Measurements from ENCODE around the gene DLGAP1. TPM values are rescaled to one million over a fixed set of nuclear protein-coding genes. Genes with fewer than 3 reads are reported as not detected.

The DLGAP1 gene
- total and polyA plus RNA-seq, 2 donors (not counting 1 experiment from before 2014, with no cell fraction given): 0.07 to 0.61 TPM

DNA sequence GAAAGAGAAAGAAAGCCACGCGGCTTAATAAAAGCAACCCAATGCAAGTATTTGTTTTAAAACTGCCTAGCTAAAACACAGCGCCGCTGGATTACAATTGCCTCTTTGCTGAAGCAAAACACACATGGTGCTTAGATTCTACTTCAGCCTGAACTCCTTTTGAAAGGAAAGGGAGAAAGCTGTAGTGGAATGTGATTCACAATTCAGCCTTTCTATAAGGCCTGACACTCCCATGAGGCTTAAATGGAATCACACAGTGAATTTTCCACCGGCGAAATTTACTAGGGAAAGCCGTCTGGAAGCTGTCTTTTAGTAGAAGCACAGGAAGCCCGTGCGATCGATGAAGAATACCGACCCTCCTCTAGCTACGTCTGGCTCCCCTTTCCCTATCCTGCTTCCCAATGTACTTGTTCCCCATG lies 348.0 kb downstream of the DLGAP1 start:
- no peaks in the 10 kb centered on the region for H3K9me3 Mint-ChIP-seq (ENCODE audit: insufficient read depth)

GRCh38 chr18:4106407-4107033 lies 348.6 kb downstream of the DLGAP1 start:
- no peaks in the 10 kb centered on the region for H3K9me3 ChIP-seq (ENCODE audit: control extremely low read depth in 1 of 3, control insufficient read depth in 2 of 3, insufficient read depth in 1 of 3, low read length in 2 of 3)
- H2AFZ ChIP-seq (ENCODE audit: insufficient read depth, low read depth, low read length, poor library complexity, severe bottlenecking): no peak overlapping the region
- CTCF ChIA-PET: interaction anchor here (1.1 to 2.3 kb wide), 3 partner anchors 8 to 951 kb away, joined by 3 to 8 read pairs (median 6); no protein-coding TSS in a partner anchor
- no peaks in the 10 kb centered on the region for H3K4me1 ChIP-seq (ENCODE audit: control insufficient read depth in 2 of 2, insufficient read depth in 2 of 2, low read length in 2 of 2)
- no peaks in the 10 kb centered on the region for H3K36me3 ChIP-seq (replicated peaks in 1 of 2; ENCODE audit: control extremely low read depth in 1 of 2, control insufficient read depth in 1 of 2, extremely low read depth in 1 of 2, insufficient read depth in 2 of 2, low read length in 1 of 2)
- H3K4me3 ChIP-seq (ENCODE audit: control extremely low read depth in 1 of 5, extremely low read depth in 1 of 5, insufficient read depth in 1 of 5, low read depth in 2 of 5, low read length in 4 of 5): no peak overlapping the region
- no peak overlapping the region for H3K4me2 ChIP-seq (replicated peaks; ENCODE audit: low read depth, low read length, poor library complexity, severe bottlenecking)
- no peaks in the 10 kb centered on the region for H3K27me3 ChIP-seq (replicated peaks in 1 of 4; ENCODE audit: control extremely low read depth in 1 of 4, control insufficient read depth in 3 of 4, insufficient read depth in 4 of 4, low read length in 3 of 4)
- no peak overlapping the region for H3K9ac ChIP-seq (ENCODE audit: low read length)
- no peaks in the 10 kb centered on the region for H4K20me1 ChIP-seq (ENCODE audit: control insufficient read depth, insufficient read depth, low read length, poor library complexity, severe bottlenecking)
- intact Hi-C loops (cut with micrococcal nuclease): no loop called here
- H3K4me3 Mint-ChIP-seq: no peak overlapping the region
- no peak overlapping the region for H3K27ac Mint-ChIP-seq
- H3K79me2 ChIP-seq (ENCODE audit: control insufficient read depth, insufficient read depth, low read length): no peaks in the 10 kb centered on the region
- no peaks in the 10 kb centered on the region for H3K4me1 Mint-ChIP-seq
- 42% methylated on average over 7 of the region's 13 CpGs for WGBS (ENCODE audit: insufficient coverage)
- no peaks in the 10 kb centered on the region for H3K9me3 Mint-ChIP-seq (ENCODE audit: insufficient read depth)
- ATAC-seq (ENCODE audit: low read depth) (no peak), DNase-seq (peak; percentile 22)
- TF ChIP-seq, protein P1, sequence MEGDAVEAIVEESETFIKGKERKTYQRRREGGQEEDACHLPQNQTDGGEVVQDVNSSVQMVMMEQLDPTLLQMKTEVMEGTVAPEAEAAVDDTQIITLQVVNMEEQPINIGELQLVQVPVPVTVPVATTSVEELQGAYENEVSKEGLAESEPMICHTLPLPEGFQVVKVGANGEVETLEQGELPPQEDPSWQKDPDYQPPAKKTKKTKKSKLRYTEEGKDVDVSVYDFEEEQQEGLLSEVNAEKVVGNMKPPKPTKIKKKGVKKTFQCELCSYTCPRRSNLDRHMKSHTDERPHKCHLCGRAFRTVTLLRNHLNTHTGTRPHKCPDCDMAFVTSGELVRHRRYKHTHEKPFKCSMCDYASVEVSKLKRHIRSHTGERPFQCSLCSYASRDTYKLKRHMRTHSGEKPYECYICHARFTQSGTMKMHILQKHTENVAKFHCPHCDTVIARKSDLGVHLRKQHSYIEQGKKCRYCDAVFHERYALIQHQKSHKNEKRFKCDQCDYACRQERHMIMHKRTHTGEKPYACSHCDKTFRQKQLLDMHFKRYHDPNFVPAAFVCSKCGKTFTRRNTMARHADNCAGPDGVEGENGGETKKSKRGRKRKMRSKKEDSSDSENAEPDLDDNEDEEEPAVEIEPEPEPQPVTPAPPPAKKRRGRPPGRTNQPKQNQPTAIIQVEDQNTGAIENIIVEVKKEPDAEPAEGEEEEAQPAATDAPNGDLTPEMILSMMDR (IDR thresholded peaks at IDR 0.05): peak; percentile 78
- no peak for TF ChIP-seq EZH2 (IDR thresholded peaks at IDR 0.05; ENCODE audit: borderline replicate concordance, insufficient read depth, low read depth, low read length, poor library complexity, severe bottlenecking)
- POLR2A ChIA-PET: no interaction called here
- no peak overlapping the region for H3K27ac ChIP-seq (ENCODE audit: low read length in 2 of 2)
- H3K27me3 Mint-ChIP-seq: no peaks in the 10 kb centered on the region

More for the DNA sequence above, 348.0 kb downstream of the DLGAP1 start:
- H3K4me2 ChIP-seq (replicated peaks; ENCODE audit: low read depth, low read length, poor library complexity, severe bottlenecking): no peak overlapping the region
- no peak overlapping the region for H2AFZ ChIP-seq (ENCODE audit: insufficient read depth, low read depth, low read length, poor library complexity, severe bottlenecking)
- Mint-ChIP-seq H3K27ac (no peak overlapping the region), H3K4me3 (no peak overlapping the region), H3K27me3 (no peaks in the 10 kb centered on the region), H3K4me1 (no peaks in the 10 kb centered on the region)
- H3K79me2 ChIP-seq (ENCODE audit: control insufficient read depth, insufficient read depth, low read length): no peaks in the 10 kb centered on the region
- CTCF ChIA-PET: interaction anchor here (1.1 to 2.3 kb wide), 3 partner anchors 9 to 950 kb away, joined by 3 to 8 read pairs (median 6); no protein-coding TSS in a partner anchor
- DNase-seq (no peak), ATAC-seq (ENCODE audit: low read depth) (no peak)
- intact Hi-C loops (cut with micrococcal nuclease): no loop called here
- WGBS (ENCODE audit: insufficient coverage): 80% methylated on average over 3 of the region's 12 CpGs
- POLR2A ChIA-PET: no interaction called here
- H3K9me3 ChIP-seq (ENCODE audit: control extremely low read depth in 1 of 3, control insufficient read depth in 2 of 3, insufficient read depth in 1 of 3, low read length in 2 of 3): no peaks in the 10 kb centered on the region
- no peaks in the 10 kb centered on the region for H4K20me1 ChIP-seq (ENCODE audit: control insufficient read depth, insufficient read depth, low read length, poor library complexity, severe bottlenecking)
- TF ChIP-seq, protein P1 (IDR thresholded peaks at IDR 0.05): no peak
- TF ChIP-seq EZH2 (IDR thresholded peaks at IDR 0.05; ENCODE audit: borderline replicate concordance, insufficient read depth, low read depth, low read length, poor library complexity, severe bottlenecking): no peak
- no peak overlapping the region for H3K27ac ChIP-seq (ENCODE audit: low read length in 2 of 2)
- no peaks in the 10 kb centered on the region for H3K36me3 ChIP-seq (replicated peaks in 1 of 2; ENCODE audit: control extremely low read depth in 1 of 2, control insufficient read depth in 1 of 2, extremely low read depth in 1 of 2, insufficient read depth in 2 of 2, low read length in 1 of 2)
- no peaks in the 10 kb centered on the region for H3K27me3 ChIP-seq (replicated peaks in 1 of 4; ENCODE audit: control extremely low read depth in 1 of 4, control insufficient read depth in 3 of 4, insufficient read depth in 4 of 4, low read length in 3 of 4)
- H3K4me3 ChIP-seq (ENCODE audit: control extremely low read depth in 1 of 5, extremely low read depth in 1 of 5, insufficient read depth in 1 of 5, low read depth in 2 of 5, low read length in 4 of 5): no peak overlapping the region
- H3K4me1 ChIP-seq (ENCODE audit: control insufficient read depth in 2 of 2, insufficient read depth in 2 of 2, low read length in 2 of 2): no peaks in the 10 kb centered on the region
- H3K9ac ChIP-seq (ENCODE audit: low read length): no peak overlapping the region
